NCI-H1417 treated with DMSO at 0.1 percent for 48 hours (cell line): ENCODE measurements around the gene RETN.
A peak's percentile ranks its signal among the peaks of the same experiment; 100 is the strongest.

Experiments used
- DNase-seq: peaks from one replicate; lab custom pipeline; 2025; lab: John Stamatoyannopoulos, UW

The RETN gene

GRCh38 chr19:7657131-7657751, 11.6 kb upstream of the RETN start:
- DNase-seq, result no peak

DNA sequence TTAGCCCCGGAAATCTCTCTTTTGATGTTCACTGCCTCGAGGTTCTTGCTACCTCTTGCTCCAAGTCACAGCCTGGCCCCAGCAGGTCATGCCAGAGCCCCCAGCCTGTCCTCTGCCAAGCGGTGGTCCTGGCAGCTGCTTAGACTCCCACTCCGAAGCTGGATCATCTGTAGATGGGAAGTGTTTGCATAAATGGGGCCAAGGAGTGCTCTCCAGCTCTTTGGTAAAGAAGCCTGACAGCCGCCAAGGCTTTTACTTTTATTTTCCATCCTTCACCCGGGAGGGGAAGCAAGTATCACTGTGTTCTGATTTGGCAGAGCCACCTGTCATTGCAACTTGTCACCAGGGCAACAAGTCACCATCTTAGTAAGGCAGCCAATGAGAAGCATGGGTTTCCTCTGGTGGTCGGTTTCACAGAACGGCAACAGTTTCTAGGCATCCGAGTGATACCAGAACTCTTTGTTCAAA, 10.6 kb upstream of the RETN start:
- DNase-seq, result no peak

GRCh38 chr19:7661744-7662538, 6.9 kb upstream of the RETN start:
- DNase-seq, result no peak

DNA sequence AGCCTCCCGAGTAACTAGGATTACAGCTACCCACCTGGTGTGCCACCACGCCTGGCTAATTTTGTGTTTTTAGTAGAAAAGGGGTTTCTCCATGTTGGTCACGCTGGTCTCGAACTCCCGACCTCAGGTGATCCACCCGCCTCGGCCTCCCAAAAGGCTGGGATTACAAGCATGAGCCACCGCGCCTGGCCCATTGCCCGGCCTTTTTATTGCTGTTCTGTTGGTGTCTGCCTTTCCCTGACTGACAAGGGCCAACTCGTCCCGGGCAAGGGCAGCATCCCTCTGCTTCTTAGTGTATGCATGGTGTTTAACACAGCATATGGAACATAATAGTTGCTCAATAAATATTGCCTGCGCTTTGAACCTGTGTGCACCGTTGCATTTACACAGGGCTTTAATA, 6.2 kb upstream of the RETN start:
- DNase-seq, result no peak

- DNase-seq, result no peak
Measured at GRCh38 chr19:7663706-7664105, 5.1 kb upstream of the RETN start.

DNA sequence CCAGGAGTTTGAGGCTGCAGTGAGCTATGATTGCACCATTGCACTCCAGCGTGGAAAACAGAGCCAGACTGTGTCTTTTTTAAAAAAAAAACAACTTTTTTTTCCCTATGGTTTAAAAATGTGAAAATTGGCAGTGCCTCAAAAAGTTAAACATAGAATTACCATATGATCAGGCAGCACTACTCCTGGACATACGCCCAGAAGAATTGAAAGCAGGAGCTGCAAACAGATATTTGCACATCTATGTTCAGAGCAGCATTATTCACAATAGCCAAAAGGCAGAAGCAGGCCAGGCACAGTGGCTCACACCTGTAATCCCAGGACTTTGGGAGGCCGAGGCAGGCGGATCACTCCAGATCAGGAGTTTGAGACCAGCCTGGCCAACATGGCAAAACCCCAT, 3.8 kb upstream of the RETN start:
- DNase-seq, result no peak

GRCh38 chr19:7669641-7670040, 792 bp downstream of the RETN start:
- no peak for DNase-seq

- no peak for DNase-seq
Measured at GRCh38 chr19:7670150-7670783, 1.4 kb downstream of the RETN start.

GRCh38 chr19:7670790-7671189, 1.9 kb downstream of the RETN start:
- DNase-seq, result no peak

DNA sequence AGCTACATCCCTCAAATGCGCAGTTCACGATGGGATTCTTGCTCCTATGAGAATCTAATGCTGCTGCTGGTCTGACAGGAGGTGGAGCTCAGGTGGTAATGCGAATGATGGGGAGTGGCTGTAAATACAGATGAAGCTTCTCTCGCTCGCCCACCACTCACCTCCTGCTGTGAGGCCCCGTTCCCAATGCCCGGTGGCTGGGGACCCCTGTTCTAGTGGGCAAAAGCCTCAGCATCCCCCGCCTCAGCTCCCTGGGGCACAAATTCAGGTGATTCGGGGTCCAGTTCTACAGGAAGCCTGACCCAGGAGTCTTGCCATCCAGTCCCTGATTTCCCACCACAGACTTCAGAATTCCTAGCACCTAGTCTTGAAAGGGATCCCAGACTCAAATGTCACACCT, 3.7 kb downstream of the RETN start:
- no peak for DNase-seq

- DNase-seq, result no peak
Measured at GRCh38 chr19:7674010-7675005, 5.5 kb downstream of the RETN start.

GRCh38 chr19:7676376-7676775, 7.5 kb downstream of the RETN start:
- DNase-seq, result no peak

GRCh38 chr19:7676854-7677253, 8.0 kb downstream of the RETN start, which contains the start of gene MCEMP1:
Gene MCEMP1 (plus strand): TSS chr19:7677090. CDS start chr19:7677121, 31 bp downstream.
- no peak for DNase-seq

GRCh38 chr19:7677669-7678311, 8.9 kb downstream of the RETN start:
- no peak for DNase-seq

DNA sequence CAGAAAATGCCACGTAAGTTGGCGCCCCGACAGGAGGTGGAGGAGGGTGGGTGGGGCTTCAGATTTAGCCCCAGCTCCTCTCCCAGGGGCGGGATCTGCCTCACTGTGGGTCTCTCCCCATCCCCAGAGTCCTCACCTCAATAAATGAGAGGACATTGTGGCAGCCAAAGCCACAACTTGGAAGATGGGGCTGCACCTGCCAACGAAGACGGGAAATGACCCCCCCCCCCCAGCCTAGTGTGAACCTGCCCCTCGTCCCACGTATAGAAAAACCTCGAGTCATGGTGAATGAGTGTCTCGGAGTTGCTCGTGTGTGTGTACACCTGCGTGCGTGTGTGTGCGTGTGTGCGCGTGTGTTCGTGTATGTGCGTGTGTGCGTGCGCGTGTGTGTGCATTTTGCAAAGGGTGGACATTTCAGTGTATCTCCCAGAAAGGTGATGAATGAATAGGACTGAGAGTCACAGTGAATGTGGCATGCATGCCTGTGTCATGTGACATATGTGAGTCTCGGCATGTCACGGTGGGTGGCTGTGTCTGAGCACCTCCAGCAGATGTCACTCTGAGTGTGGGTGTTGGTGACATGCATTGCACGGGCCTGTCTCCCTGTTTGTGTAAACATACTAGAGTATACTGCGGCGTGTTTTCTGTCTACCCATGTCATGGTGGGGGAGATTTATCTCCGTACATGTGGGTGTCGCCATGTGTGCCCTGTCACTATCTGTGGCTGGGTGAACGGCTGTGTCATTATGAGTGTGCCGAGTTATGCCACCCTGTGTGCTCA, 10.3 kb downstream of the RETN start:
- DNase-seq, result no peak

DNA sequence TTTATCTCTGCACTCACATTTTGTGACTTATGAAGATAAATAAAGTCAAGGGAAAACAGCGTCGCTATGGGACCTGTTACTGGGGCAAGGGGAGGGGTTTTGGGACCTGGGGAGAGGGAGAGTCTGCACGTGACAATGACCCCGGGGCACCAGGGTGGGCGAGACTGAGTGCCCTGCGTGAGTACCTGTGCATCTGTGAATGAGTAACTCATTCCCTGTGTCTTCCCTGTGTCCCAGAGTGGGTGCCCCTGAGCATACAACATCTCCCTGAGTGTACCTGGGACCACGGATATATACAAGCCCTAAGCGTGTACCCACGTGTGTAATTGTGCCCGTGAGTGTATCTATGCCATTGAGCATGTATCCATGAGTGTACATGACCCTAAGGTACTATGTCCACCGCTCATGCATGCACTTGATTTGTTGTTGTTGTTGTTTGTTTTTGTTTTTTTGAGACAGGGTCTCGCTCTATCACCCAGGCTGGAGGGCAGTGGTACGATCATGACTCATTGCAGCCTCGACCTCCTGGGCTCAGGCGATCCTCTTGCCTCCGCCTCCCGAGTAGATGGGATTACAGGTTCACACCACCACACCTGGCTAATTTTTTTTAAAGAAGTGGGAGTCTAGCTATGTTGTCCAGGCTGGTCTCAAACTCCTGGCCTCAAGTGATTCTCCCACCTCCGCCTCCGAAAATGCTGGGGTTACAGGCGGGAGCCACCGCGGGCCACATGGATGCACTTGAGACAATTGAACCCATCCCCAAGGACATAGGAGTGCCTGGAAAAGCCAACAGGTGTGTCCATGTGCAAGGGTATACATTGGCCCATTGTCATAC, 11.1 kb downstream of the RETN start:
- DNase-seq, result no peak

DNA sequence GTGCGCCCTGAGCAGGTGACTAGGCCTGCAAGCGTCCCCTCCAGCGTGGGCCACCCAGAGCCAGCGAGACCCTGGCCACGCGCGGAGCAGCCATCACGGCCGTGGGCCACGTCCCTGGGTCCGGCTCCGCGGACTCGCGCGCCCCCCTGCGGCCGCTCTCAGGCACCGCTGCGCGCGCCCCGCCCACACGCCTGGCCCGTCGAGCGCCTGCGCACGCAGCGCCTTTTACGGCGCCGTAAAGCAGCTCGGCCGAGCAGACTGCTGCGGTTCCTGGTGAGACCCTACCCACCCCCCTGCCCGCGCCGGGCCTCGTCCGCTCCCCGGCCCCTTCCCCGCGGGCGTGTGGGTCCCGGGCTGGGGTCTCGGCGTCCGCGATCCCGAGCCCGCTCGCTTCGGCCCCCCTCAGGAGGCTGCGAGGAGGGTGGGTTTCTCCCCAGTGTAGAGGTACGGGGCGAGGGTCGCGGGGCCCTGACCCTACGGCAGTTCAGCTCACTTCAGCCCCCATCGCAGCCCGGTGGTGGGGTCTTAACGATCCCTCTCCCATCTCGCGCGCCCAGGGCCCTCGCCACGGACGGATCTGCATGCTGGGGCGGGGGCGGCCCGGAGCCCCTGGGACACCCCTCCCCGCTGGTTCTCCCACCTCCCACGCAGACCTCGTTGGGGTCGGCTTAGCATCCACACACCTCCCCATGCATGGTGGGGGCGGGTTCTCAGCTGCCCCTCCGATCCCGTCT, 11.9 kb downstream of the RETN start, which contains the start of gene TRAPPC5:
Gene TRAPPC5, plus strand, starts transcription at position 228 of the 734 bp plus-strand sequence. CDS start 1,421 bp downstream, outside the sequence.
- DNase-seq, result peak; percentile 25

GRCh38 chr19:7681340-7682174, 12.7 kb downstream of the RETN start:
- DNase-seq, result no peak
